CD4-positive, alpha-beta T cell treated with Interferon gamma for 1 hour (primary cell): ENCODE results near the gene AADACL4.
"Not testable (repeated sequence)": the region's sequence is repeated elsewhere in the genome, so short reads cannot be mapped to it uniquely, and the experiment has no call there.

Experiments used
- DNase-seq: peaks from one replicate; pipeline ENCODE4 v3.0.0-alpha.2; 2020

Gene AADACL4

DNA sequence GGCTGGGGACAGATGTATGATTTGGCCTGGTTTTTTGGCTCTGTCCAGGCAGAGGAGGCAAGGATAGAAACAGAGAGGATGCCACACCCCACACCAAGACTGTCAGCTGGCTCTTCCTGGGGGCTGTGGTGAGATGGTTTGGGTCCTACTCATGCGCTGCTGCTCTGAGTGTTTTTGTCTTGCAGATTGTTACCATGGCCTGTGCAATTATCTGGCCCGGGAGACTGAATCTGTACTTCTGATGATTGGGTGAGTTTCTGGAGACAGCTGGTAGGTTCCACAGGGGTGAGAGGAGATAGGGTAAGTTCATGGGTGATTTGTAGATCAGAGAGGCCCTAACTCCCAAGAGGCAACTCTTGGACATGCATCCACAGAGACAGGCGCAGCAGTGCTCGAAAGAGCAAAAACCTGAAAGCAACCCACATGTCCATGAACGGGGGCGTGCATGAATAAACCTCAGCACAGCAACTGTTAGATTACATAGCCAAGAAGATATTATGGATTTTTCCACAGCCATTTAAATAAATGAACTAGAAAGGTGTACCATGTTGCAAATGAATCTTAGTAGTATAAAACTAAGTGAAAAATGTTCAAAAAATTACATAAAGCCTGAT lies 17.8 kb downstream of the AADACL4 start:
- no peak for DNase-seq

DNA sequence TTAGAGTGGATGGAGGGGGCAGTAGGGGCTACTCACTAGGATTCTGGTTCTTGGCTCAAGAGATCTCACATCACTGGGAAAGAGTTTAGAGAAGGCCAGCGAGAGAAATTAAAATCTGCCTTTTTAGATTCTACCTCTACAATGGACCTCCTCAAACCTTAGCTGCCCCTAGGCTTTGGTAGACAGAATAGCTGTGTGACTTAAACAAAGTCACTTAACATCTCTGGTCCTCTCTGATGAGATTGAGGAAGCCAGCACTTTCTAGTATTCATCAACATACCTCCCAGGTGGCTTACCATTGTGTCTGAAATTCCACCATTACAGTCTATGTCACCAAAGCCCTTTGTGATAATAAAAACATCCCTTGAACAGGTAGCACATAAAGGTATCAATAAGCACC lies 18.7 kb downstream of the AADACL4 start:
- no peak for DNase-seq

DNA sequence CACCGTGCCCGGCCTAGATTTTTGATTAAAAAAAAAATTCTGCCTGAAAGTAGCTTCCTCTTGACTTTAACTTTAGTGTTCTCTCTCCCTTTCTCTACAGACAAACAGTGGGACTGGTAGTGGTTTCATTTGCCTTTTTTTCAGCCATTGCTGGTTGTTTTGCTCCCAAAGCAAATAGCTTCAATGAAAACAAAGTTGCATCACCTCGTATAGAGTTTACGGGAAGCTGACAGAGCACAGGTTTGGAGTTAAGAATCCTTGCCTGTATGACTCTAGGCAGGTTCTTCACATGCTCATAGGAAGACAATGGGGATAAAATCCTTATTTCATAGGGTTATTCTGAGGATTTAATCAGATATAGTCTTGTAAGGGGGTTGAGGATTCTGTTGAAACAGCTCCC lies 21.6 kb downstream of the AADACL4 start:
- DNase-seq: no peak

DNA sequence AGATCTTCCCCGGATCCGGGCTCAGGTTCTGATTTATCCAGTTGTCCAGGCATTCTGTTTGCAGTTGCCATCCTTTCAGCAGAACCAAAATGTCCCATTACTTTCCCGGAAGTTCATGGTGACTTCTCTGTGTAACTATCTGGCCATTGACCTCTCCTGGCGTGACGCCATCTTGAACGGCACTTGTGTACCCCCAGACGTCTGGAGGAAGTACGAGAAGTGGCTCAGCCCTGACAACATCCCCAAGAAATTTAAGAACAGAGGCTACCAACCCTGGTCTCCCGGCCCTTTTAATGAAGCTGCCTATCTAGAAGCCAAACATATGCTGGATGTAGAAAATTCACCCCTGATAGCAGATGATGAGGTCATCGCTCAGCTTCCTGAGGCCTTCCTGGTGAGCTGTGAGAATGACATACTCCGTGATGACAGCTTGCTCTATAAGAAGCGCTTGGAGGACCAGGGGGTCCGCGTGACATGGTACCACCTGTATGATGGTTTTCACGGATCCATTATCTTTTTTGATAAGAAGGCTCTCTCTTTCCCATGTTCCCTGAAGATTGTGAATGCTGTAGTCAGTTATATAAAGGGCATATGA lies 22.4 kb downstream of the AADACL4 start:
- no peak for DNase-seq

DNA sequence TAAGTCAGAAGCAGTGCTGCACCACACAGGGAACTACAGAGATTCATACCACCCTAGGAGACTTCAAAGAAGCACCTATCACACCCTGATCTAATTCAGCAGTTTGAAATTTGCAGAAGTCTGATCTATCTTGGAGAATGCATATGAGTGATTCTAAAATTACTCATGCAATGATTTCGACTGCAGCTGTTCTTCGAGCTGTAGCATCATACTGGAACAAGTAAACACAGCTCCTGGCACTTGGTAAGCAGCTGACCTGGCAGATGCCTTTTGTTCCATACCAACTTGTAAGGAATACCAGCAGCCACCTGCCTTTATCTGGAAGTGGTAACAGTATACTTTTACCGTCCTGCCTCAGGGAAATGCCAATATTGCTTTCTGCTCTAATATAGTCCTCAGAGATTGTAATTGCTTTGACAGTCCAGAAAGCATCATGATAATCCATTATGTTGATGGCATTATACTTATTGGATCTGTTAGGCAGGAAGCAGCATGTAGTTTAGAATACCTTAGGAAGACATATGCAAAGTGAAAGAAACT lies 25.7 kb downstream of the AADACL4 start:
- DNase-seq: no peak

DNA sequence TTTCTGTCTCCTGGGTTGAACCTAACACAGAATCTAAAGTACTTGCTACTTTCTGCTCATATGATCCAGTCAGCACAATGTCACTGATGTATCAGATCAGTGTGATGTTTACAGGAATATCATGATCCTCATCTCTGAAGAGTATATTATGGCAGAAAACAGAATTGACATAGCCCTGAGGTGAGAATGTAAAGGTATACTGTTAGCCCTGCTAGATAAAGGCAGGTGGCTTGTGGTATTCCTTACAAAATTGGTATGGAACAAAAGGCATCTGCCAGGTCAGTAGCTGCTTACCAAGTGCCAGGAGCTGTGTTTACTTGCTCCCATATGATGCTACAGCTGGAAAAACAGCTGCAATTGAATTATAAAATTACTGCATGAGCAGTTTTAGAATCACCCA lies 30.5 kb downstream of the AADACL4 start:
- no peak for DNase-seq

DNA sequence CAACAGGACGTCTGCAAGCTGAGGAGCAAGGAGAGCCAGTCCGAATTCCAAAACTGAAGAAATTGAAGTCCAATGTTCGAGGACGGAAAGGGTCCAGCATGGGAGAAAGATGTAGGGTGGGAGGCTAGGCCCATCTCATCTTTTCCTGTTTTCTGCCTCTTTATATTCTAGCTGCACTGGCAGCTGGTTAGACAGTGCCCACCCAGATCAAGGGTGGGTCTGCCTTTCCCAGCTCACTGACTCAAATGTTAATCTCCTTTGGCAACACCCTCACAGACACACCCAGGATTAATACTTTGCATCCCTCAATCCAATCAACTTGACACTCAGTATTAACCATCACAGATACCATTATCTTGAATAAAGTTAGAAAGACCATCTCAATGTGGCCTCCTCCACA lies 32.2 kb downstream of the AADACL4 start:
- not testable (repeated sequence) for DNase-seq

DNA sequence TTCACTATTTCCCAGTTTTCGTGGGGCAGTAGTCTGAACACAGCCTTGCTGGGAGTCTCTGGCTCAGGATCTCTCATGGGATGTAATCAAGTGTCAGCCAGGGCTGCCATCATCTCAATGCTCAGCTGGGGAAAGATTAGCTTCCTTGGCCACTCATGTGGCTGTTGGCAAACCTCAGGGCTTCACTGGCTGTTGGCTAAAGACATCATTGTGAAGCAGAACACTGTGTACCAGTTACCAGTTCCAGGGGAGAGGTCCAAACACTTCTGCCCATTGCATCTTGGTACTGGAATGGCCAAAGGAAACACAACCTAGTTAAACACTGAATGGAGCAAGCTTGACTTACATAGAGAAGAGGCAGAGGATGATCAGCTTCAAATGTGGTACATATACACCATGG lies 33.7 kb downstream of the AADACL4 start:
- no peak for DNase-seq

DNA sequence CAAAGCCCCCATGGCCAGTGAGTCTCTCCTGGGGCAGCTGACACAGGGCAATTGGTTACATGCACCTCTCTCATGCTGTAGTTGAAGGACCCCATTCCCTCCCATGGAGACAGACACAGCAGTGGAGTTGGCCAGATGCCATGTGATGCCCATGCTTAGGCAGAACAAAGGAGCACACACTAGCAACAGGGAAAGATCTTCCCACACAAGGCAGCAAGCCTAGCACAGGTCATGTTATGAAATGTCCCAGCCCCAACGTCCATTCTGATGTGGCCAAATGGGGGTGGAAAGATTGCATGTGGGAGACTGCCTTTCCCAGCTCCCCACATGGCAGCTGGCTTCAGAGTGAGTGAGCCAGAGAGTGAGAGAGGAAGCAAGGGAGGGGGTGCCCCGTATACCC lies 34.5 kb downstream of the AADACL4 start:
- DNase-seq: no peak

DNA sequence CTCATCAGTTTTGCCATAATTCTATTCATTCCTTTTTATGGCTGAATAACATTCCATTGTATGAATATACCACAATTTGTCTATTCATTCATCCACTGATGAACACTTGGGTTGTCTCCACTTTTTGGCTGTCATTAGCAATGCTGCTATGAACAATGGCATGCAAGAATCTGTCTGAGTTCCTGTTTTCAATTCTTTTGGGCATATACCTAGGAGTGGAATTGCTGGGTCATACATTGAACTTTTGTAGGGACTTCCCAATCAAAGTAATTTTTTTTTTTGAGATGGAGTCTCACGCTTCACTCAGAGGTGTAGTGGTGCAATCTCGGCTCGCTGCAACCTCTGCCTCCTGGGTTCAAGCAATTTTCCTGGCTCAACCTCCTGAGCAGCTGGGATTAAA lies 34.9 kb downstream of the AADACL4 start:
- no peak for DNase-seq

DNA sequence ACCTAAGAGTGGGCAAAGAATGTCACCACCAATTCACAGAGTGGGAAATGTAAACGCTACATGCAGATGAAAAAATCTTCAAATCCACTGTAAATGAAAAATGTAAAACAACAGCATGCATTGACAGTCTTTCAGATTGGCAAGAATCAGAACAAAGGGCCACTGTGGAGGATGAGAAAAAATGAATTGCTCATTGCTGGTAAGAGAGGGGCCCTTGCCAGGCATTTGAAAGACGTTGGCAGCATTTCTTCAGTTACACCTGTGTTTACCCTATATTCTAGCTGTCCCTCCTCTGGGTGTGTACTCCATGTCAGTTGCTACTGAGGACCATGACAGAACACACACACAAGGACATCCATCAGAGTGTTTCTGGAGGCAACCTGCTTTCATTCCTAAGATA lies 46.3 kb downstream of the AADACL4 start:
- no peak for DNase-seq

DNA sequence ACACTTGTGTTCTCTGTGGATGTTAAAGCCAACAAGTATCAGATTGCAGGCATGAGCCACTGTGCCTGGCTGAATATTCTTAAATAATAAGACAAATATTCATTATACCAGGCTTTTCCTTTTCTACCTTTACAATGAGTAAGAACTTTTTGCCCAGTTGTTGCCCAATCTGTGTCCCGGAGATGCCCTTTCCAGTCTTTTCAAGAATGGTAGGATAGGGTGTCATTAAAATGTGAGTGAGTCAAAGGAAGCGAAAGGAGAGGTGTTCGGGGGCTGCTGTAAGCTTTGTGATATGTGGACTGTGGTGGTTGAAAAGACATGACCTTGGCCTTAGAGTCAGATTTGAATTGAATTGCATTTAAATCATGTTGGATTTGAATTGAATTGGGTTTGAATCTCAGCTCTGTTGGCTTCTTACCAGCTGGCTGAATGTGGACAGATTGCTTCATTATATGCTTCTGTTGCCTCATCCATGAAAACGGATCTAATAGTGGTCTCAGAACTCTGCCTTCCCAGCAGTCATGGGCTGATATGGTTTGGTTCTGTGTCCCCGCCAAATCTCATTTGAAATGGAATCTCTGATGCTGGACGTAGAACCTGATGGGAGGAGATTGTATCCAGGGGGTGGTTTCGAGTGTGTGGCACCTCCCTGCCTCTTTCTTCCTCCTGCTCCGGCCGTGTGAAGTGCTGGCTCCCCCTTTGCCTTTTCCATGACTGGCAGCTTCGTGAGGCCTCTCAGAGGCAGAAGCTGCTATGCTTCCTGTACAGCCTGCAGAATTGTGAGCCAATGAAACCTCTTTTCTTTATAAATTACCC lies 49.3 kb downstream of the AADACL4 start:
- DNase-seq: no peak

DNA sequence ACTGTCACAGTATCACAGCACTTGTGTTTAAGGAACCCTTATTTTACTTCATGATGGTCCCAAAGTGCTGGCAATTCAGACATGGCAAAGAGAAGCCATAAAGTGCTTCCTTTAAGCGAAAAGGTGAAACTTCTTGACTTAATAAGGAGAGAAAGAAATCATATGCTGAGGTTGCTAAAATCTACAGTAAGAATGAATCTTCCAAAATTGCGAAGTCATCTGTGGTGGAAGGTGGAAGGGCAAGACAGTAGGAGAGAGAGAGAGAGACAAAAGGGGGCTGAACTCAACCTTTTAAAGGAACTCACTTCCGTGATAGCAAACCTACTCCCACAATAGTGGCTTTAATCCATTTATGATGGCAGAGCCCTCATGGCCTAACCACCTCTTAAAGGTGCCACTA lies 52.8 kb downstream of the AADACL4 start:
- no peak for DNase-seq

DNA sequence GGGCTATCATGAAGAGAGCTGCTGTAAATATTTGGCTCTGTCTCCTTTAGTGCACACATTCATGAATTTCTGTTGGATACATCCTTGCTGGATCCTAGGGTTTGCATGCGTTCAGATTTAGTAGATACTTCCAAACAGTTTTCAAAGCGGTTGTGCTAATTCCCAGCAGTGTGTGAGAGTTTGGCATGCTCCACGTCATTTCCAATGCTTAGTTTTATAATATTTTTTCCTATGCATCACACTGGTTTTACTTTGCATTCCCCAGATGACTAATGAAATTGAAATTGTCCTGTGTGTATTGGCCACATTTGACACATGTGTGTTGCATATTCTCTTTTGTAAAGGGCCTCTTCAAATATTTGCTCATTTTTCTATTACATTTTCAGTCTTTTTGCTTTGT lies 53.5 kb downstream of the AADACL4 start:
- no peak for DNase-seq

DNA sequence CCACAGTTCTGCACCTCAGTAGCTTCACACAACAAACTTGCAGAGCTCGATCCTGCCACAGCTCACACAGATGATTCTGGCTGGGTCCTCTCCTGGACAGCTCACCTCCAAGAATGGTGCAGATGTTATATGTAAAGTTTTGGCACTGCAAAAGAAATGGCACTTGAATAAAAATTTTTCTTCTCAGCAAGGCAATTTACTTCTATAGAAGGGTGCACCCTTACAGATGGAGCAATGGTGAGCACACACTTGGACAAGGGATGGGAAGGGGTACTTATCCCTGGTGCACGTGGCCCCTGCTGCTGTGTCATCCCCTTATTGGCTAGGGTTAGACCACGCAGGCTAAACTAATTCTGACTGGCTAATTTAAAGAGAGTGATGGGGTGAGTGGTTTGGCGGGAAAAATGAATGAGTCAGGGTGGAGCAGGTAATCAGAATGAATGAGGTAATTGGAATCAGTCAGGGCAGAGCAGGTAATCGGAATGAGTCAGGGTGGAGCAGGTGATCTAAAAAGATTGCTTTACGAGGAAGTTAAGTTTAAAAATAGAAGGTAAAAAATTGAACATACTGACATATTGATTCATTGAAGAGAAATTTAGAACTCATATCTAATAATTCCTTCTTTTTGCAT lies 60.1 kb downstream of the AADACL4 start:
- DNase-seq: no peak

DNA sequence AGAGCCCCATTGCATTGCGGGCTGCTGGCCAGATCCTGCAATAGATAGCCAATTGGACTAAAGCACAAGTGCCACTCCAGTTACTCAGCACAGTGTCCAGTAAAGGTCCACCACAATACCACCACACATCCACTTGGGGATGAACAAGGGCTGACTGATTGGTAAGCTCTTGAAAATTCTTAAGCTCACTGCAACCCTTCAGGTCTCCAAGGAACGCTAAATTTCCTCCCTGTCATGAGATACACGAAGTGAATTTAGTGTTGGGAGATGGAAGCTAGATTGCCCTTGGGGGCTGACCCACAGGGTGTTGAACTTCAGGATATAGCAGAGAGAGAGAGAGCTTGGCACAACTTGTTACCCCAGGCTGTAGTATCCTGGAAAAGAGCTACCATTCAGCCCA lies 62.2 kb downstream of the AADACL4 start:
- DNase-seq: no peak

DNA sequence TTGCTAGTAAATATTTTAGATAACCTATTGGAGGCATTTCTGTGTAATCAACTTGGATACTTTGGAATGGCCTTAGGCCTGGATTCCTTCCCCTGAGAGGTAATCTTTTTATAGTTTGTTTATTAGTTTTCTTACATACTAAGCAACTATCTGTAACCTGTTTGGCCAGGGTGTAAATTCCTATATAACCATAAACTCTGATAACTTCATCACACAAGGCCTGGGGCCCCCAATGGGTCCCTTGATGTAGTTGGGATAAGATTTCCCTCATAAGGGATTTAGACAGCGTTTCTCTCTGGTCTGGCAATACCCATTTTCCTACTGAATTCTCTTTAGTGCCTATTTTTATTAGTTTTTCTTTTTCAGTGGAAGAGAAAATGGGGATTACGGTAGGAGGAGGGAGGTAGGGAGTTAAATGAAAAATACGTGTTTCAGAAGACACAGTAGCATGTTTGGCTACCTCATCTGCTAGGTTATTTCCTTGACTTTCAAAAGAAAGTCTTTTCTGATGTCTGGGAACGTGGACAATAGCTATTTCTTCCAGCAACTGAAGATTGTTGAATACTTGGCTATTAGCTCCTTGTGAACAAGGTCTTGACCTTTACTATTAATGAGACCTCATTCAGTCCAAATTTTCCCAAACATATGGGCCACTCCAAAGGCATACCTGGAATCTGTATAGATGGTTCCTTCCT lies 64.7 kb downstream of the AADACL4 start:
- DNase-seq: no peak

DNA sequence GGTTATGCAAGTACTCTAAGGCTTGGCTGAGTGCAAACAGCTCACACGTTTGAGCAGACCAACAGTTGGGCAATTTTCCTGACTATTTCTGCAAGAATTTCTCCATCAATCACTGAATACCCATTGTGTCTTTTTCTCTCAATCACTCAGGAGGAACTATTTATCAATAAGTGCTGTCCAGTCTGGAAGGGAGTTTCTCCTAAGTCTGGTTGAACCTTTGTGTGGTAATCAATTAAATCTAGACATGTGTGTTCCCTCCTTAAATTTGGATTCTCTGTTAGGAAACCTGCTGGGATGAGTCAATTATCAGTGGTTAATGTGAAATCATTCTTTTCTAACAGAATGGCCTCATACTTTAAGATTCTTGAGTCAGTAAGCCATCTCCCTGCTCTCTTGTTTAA lies 65.2 kb downstream of the AADACL4 start:
- DNase-seq: no peak

DNA sequence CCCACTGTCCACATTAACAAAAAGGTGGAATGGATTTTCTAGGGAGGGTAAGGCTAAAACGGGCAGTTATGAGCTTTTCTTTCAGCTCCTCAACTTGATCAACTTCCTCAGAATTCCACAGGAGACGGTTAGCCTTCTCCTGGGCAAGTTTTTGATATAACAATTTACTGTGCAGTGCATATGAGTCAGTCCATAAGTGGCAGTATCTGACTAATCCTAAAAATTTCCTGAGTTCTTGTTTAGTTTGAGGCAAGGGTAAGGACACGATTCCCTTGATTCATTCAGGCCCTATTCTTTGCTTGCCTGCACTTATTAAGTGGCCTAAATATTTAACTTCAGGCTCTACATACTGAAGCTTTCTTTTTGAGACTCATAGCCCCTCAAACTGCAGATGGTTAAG lies 65.8 kb downstream of the AADACL4 start:
- no peak for DNase-seq

DNA sequence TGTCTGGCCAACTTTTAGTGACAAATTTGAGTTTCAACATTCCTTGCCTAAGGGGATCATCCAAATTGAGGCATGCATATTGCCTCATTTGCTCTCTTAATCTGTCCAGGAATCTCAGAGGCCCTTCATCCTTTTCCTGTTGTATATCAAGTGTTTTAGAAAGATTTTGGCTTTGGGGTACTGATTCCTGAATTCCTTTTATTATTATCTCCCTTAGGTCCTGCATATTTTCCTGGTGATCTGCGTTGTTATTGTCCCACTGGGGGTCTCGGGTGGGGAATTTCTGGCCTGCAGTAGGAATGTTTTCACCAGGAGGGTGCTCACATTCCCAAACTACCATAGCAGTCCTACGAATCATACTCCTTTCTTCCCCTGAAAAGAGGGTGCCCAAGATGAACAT lies 67.7 kb downstream of the AADACL4 start:
- DNase-seq: no peak

DNA sequence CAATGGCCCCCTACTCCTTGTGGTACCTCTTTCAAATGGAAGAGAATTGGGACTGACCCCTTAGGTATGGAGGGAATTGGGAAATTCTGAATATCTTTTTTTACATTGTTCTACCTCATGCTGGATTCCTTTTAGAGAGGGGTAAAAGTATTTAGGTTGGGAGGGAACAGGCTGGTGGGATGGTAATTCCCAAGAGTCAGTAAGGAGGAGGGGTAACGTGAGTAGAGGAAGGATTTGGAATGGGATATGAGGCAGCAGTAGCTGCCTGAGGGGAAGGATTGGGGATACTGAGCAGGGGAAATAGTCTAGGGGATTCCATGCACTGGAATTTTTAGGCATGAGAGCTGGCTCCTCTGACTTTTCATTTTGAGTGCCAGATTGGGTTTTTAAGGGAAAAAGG lies 68.2 kb downstream of the AADACL4 start:
- no peak for DNase-seq

DNA sequence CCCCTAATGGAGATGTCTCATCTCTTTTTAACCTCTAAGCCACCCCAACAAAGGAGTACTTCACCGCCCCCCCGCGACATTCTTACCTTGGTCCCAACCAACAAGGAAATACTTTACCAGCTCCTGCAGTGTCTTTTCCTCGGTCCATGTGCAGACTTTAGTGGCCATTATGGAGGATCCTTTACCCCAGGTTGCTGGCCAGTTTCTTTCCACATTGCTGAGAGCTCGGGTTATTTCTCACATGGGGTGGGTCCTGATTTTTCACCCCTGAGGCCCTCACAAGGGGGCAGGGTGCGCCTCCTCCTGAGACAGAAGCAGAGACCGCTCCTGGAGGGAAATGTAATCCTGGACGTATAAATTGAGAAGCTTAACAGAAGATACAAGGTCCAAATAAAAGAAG lies 69.0 kb downstream of the AADACL4 start:
- no peak for DNase-seq

DNA sequence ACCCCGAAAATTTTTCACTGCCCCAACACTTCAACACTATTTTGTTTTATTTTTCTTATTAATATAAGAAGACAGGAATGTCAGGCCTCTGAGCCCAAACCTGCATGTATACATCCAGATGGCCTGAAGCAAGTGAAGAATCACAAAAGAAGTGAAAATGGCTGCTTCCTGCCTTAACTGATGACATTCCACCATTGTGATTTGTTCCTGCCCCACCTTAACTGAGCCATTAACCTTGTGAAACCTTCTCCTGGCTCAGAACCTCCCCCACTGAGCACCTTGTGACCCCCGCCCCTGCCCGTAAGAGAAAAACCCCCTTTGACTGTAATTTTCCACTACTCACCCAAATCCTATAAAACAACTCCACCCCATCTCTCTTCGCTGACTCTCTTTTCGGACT lies 69.8 kb downstream of the AADACL4 start:
- not testable (repeated sequence) for DNase-seq
